AG09319 (cell line): ENCODE measurements around the gene FBXW5.

Experiments used
- DNase-seq: peaks from one replicate; pipeline ENCODE4 v3.0.0-alpha.2; 2010; ENCODE audit warnings: low read depth; ENCODE audit errors: extremely low read depth
- TF ChIP-seq, protein P1 (sequence below): IDR thresholded peaks from 2 replicates; pipeline ENCODE4 v1.5.1; 2011; ENCODE audit warnings: low read depth, mild to moderate bottlenecking, inconsistent platforms, low read length, moderate library complexity

The FBXW5 gene

DNA sequence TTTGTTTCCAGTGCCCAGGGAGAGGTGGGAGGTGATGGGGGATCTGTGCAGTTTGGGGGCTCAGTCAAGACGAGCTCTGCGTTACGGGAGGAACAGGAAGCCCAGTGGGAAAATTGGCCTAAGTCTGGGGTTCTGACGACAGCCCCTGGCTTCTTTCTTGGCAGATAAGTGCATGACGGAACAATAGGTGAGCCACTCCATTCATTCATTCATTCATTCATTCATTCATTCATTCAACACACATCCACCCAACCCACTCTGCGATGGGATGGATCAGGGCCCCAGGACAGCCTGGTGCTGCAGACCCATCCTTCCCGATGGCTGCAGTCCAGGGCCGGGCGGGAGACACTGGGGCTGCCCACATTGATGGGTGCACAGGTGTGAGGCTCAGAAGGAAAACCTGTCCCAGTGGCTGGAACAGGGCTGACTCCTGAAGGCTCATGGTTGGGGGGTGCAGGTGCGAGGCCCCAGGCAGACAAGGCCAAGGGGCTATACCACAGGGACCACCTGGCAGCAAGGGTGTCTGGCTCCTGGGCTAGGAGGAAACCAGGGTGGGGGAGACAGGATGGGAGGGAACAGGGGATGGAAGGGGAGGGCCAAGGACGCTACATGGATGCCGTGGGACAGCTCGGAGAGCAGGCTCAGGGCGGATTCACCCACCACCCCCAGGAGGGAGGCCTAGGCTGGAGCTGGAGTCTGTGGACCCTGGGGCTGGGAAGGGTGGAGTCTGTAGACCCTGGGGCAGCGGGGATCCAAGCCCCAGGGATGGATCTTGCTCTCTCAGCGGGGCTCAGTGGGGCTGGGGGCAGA is 36.3 kb upstream of the FBXW5 start:
- DNase-seq: no peak
- TF ChIP-seq, protein P1, sequence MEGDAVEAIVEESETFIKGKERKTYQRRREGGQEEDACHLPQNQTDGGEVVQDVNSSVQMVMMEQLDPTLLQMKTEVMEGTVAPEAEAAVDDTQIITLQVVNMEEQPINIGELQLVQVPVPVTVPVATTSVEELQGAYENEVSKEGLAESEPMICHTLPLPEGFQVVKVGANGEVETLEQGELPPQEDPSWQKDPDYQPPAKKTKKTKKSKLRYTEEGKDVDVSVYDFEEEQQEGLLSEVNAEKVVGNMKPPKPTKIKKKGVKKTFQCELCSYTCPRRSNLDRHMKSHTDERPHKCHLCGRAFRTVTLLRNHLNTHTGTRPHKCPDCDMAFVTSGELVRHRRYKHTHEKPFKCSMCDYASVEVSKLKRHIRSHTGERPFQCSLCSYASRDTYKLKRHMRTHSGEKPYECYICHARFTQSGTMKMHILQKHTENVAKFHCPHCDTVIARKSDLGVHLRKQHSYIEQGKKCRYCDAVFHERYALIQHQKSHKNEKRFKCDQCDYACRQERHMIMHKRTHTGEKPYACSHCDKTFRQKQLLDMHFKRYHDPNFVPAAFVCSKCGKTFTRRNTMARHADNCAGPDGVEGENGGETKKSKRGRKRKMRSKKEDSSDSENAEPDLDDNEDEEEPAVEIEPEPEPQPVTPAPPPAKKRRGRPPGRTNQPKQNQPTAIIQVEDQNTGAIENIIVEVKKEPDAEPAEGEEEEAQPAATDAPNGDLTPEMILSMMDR: no peak

DNA sequence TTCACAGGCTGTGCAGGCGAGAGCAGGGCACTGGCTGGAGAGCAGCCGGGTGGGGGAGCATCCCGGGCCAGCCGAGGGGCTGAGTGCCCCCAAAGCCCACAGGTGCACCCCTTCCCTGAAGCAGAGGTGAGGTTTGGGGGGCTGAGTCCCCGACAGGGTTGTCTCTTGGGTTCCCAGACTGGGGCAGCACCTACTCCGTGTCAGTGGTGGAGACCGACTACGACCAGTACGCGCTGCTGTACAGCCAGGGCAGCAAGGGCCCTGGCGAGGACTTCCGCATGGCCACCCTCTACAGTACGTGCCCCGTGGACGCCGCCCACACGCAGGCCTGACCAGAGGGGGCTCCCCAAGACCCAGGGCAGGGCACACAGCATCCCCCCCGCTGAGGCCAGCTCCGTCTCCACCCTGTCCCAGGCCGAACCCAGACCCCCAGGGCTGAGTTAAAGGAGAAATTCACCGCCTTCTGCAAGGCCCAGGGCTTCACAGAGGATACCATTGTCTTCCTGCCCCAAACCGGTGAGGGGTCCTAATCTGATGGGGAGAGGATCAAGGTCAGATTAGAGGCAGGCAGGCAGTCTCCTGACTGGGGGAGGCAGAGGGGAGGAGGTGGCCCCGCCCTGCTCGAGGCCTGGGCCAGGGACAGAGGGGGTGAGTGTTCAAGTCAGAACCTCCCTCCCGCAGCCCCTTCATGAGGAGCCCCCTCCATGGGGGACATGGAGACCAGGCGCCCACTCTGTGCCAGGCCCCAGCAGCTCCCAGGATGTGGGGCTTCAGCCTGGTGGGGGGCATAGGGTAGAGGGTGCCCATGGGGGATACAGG is 35.4 kb upstream of the FBXW5 start:
- TF ChIP-seq, protein P1: no peak
- no peak for DNase-seq

DNA sequence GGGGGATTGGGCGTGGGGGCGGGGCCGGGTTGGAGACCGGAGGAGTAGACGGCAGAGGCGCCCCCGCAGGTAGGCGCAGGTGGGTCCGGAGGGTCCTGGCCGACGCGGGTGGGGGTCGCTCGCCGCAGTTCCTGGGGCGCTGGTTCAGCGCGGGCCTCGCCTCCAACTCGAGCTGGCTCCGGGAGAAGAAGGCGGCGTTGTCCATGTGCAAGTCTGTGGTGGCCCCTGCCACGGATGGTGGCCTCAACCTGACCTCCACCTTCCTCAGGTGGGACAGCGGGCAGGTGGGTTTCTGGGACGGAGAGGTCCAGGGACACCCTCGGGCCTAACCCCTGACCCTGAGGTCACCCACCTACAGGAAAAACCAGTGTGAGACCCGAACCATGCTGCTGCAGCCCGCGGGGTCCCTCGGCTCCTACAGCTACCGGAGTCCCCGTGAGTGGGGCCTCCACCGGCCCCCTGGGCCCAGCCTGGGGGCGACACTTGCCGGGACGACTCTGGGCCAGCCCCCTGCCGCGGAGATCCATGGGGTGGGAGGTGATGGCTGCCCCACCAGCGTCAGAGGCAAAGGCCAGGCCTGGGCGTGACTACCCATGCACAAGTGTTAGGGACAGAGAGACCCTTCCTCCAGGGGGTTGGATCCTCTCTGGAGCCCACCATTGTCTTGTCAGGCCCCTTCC is 34.5 kb upstream of the FBXW5 start:
- DNase-seq: no peak
- TF ChIP-seq, protein P1: no peak

DNA sequence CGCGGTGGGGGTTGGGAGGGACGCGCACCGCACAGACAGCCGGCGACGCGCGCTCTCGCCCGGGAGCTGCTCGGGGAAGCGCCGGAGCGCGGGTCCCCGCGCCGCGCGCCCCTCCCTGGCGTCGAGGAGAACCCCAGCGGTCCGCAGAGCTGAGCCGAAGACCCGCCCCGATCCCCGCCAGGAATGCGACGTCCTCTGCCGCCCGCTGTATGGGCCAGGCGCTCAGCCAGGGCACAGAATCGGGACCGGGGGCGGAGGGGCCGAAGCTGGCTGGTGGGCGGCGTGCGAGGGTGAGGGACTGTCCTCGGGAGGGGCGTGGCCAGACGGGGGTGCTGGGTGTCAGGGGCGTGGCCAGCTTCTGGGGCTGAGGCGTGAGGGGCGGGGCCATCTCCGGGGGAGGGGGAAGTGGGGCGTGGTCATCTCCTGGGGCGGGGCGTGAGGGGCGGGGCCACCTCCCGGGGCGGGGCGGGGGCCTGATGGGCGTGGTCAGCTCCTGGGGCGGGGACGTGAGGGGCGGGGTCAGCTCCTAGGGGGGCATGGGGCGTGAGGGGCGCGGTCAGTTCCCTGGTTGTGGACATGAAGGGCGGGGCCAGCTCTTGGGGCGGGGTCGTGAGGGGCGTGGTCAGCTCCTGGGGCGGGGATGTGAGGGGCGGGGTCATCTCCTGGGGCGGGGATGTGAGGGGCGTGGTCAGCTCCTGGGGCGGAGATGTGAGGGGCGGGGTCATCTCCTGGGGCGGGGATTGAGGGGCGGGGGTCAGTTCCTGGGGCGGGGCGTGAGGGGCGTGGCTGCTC is 33.7 kb upstream of the FBXW5 start:
- TF ChIP-seq, protein P1: no peak

DNA sequence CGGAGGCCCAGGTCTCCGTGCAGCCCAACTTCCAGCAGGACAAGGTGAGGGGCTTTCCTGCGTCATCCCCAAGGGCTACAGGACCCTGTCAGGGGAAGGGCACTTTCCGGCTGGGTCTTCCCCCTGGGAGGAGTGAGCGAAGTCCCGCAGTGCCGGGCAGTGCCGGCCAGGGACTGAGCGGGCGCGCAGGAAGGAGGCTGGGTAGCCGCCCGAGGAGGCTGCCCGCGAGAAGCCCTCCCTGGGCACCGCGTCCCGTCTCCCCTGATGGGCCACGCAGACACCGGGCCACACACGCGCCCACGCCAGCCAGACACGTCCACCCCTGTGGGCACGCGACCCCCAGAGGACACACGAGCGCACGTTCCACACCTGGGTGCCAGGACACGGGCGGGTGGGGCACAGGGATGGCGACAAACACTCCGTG is 33.1 kb upstream of the FBXW5 start:
- TF ChIP-seq, protein P1: no peak
- DNase-seq: no peak

More for the DNA sequence above, 33.7 kb upstream of the FBXW5 start:
- DNase-seq: no peak

DNA sequence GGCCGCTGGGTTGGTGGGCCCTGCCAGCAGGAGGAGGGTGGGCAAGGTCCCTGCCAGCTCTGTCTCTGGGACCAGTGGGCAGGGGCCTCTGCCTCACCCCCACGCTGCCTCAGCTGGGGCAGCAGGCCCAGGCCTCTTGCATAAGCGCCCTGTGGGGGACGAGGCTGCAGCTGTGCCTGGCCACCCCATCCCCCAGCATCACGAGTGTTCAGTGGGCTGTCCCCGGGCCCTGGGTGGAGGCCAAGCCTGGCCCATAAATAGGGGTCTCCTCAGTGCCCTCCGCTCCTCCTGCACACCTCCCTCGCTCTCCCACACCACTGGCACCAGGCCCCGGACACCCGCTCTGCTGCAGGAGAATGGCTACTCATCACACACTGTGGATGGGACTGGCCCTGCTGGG is 32.7 kb upstream of the FBXW5 start, which contains the start of gene PTGDS:
TSS of gene PTGDS (plus strand) at position 282 of the 400 bp plus-strand sequence. CDS start at position 357, 75 bp downstream.
- TF ChIP-seq, protein P1: no peak
- DNase-seq: no peak
